Measurements from ENCODE around the gene SRRT.
"Not testable (repeated sequence)": the region's sequence is repeated elsewhere in the genome, so short reads cannot be mapped to it uniquely, and the experiment has no call there.

Gene SRRT

DNA sequence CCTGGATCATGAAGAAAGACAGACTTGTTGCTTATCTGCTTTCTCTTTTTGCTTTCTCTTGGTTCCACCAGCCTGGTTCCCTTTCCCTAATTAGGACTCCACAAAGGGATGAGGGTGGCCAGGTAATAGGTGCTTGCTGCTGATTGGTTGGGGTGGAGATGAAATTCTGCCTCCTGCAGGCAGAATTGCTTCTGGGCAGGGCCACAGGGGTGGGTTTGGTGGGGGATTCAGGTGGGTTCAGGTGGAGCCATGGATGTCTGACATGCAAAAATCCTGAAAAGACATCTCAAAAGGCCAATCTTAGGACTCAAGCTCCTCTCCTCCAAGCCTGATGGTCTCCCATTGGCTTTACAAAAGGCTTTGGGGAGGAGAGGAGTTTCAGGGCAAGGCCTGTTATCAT lies 46.1 kb downstream of the SRRT start:
- no peaks in the 10 kb centered on the region for H4K20me1 ChIP-seq (ENCODE audit: control insufficient read depth, insufficient read depth, low read depth, low read length)
- H3K79me2 ChIP-seq (ENCODE audit: control insufficient read depth, low read length) = no peaks in the 10 kb centered on the region
- H3K36me3 ChIP-seq (ENCODE audit: control insufficient read depth, low read length) = no peaks in the 10 kb centered on the region
- no peaks in the 10 kb centered on the region for H3K4me1 ChIP-seq (ENCODE audit: control insufficient read depth, low read length)
- H3K27ac ChIP-seq (ENCODE audit: low read depth, low read length) = no peak overlapping the region
- H3K9me2 ChIP-seq (replicated peaks; ENCODE audit: control insufficient read depth, low read length) = no peaks in the 10 kb centered on the region
- peak; percentile 28 for TF ChIP-seq CTCF (IDR thresholded peaks at IDR 0.05; ENCODE audit: low read depth, low read length, poor library complexity, severe bottlenecking)
- TF ChIP-seq EZH2phosphoT487 (IDR thresholded peaks at IDR 0.05; ENCODE audit: borderline replicate concordance, low read length) = no peak
- peaks cover 16% of the 10 kb centered on the region; the same call in 1 of the 2 replicates for H3K27me3 ChIP-seq (ENCODE audit: control insufficient read depth, low read length)
- no peaks in the 10 kb centered on the region for H3F3A ChIP-seq (ENCODE audit: control insufficient read depth, insufficient read depth)
- H3K9me3 ChIP-seq (ENCODE audit: control insufficient read depth, insufficient read depth, low read length) = no peaks in the 10 kb centered on the region
- no peak overlapping the region for H3K4me3 ChIP-seq (ENCODE audit: low read length)
- no peak overlapping the region for H3K4me2 ChIP-seq (ENCODE audit: low read length)

DNA sequence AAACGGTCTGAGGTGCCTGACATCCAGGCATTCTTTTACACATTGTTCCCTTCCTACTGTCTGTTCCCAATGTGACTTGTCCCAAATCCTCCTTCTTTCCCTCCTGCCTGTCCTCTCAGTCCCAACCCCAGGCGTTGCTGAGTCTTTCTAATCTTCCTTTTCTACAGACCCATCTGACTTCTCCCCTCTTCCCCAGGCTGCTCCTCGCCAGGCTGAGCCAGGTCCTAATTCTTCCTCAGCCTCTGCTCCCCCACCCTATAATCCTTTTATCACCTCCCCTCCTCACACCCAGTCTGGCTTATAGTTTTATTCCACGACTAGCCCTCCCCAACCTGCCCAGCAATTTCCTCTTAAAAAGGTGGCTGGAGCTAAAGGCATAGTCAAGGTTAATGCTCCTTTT lies 48.7 kb downstream of the SRRT start:
- H3K27me3 ChIP-seq (ENCODE audit: control insufficient read depth, low read length) = peaks cover 10% of the 10 kb centered on the region; the same call in 1 of the 2 replicates
- not testable (repeated sequence) for H3F3A ChIP-seq (ENCODE audit: control insufficient read depth, insufficient read depth); H3K9me3 ChIP-seq (ENCODE audit: control insufficient read depth, insufficient read depth, low read length)

DNA sequence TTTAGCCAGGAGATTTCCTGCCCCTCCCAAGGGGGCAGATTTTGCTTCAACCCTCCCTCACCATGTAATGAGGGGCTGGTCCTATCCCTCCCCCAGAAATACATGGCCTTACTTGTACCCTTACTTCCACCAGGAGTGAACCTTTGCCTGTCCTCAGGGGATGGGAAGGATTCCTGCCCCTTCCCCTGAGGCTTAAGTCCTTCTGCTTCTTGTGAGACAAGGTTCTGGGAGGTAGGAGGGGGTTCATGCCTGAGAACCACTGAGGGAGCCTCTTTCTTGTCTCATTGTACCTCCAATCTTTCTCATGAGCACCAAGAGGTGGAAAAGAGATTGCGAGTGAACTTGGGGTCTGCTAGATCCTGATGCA lies 54.9 kb downstream of the SRRT start:
- Histone ChIP-seq H3K27me3 (ENCODE audit: control insufficient read depth, low read length) (no peaks in the 10 kb centered on the region), H3K9me3 (ENCODE audit: control insufficient read depth, insufficient read depth, low read length) (no peaks in the 10 kb centered on the region), H3F3A (ENCODE audit: control insufficient read depth, insufficient read depth) (no peaks in the 10 kb centered on the region), H4K20me1 (ENCODE audit: control insufficient read depth, insufficient read depth, low read depth, low read length) (no peaks in the 10 kb centered on the region), H3K4me1 (ENCODE audit: control insufficient read depth, low read length) (0 out of 2 replicates have a peak, but pooled peaks cover 4% of the 10 kb centered on the region), H3K27ac (ENCODE audit: low read depth, low read length) (no peak overlapping the region), H3K4me2 (ENCODE audit: low read length) (no peak overlapping the region), H3K79me2 (ENCODE audit: control insufficient read depth, low read length) (no peaks in the 10 kb centered on the region), H3K4me3 (ENCODE audit: low read length) (no peak overlapping the region), H3K9me2 (replicated peaks; ENCODE audit: control insufficient read depth, low read length) (no peaks in the 10 kb centered on the region), H3K36me3 (ENCODE audit: control insufficient read depth, low read length) (no peaks in the 10 kb centered on the region)
- no peak for TF ChIP-seq CTCF (IDR thresholded peaks at IDR 0.05; ENCODE audit: low read depth, low read length, poor library complexity, severe bottlenecking)
- no peak for TF ChIP-seq EZH2phosphoT487 (IDR thresholded peaks at IDR 0.05; ENCODE audit: borderline replicate concordance, low read length)

More for the DNA sequence above, 48.7 kb downstream of the SRRT start:
- H3K4me3 ChIP-seq (ENCODE audit: low read length); H3K27ac ChIP-seq (ENCODE audit: low read depth, low read length); H4K20me1 ChIP-seq (ENCODE audit: control insufficient read depth, insufficient read depth, low read depth, low read length); H3K9me2 ChIP-seq (replicated peaks; ENCODE audit: control insufficient read depth, low read length); H3K4me1 ChIP-seq (ENCODE audit: control insufficient read depth, low read length); H3K36me3 ChIP-seq (ENCODE audit: control insufficient read depth, low read length); H3K79me2 ChIP-seq (ENCODE audit: control insufficient read depth, low read length); H3K4me2 ChIP-seq (ENCODE audit: low read length): not testable (repeated sequence)

GRCh38 chr7:100933734-100934133 lies 58.8 kb downstream of the SRRT start:
- no peaks in the 10 kb centered on the region for H3K9me3 ChIP-seq (ENCODE audit: control insufficient read depth, insufficient read depth, low read length)

DNA sequence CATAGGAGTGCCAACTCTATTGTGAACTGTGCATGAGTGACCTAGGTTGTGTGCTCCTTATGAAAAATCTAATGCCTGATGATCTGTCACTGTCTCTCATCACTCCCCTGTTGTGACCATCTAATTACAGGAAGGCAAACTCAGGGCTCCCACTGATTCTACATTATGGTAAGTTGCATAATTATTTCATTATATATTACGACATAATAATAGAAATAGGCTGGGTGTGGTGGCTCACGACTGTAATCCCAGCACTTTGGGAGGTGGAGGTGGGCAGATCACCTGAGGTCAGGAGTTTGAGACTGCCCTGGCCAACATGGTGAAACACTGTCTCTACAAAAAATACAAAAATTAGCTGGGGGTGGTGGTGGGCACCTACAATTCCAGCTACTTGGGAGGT lies 60.5 kb downstream of the SRRT start:
- not testable (repeated sequence) for H4K20me1 ChIP-seq (ENCODE audit: control insufficient read depth, insufficient read depth, low read depth, low read length); H3K27ac ChIP-seq (ENCODE audit: low read depth, low read length); H3K9me2 ChIP-seq (replicated peaks; ENCODE audit: control insufficient read depth, low read length); H3K9me3 ChIP-seq (ENCODE audit: control insufficient read depth, insufficient read depth, low read length); H3K79me2 ChIP-seq (ENCODE audit: control insufficient read depth, low read length); H3K4me2 ChIP-seq (ENCODE audit: low read length); H3K36me3 ChIP-seq (ENCODE audit: control insufficient read depth, low read length); H3K4me1 ChIP-seq (ENCODE audit: control insufficient read depth, low read length); H3F3A ChIP-seq (ENCODE audit: control insufficient read depth, insufficient read depth); H3K27me3 ChIP-seq (ENCODE audit: control insufficient read depth, low read length); H3K4me3 ChIP-seq (ENCODE audit: low read length)

More at GRCh38 chr7:100933734-100934133, 58.8 kb downstream of the SRRT start:
- Histone ChIP-seq H3K27ac (ENCODE audit: low read depth, low read length) (no peak overlapping the region), H3K4me1 (ENCODE audit: control insufficient read depth, low read length) (0 out of 2 replicates have a peak, but pooled peaks cover 4% of the 10 kb centered on the region), H3K4me3 (ENCODE audit: low read length) (no peak overlapping the region), H3F3A (ENCODE audit: control insufficient read depth, insufficient read depth) (no peaks in the 10 kb centered on the region), H4K20me1 (ENCODE audit: control insufficient read depth, insufficient read depth, low read depth, low read length) (no peaks in the 10 kb centered on the region), H3K4me2 (ENCODE audit: low read length) (no peak overlapping the region), H3K9me2 (replicated peaks; ENCODE audit: control insufficient read depth, low read length) (no peaks in the 10 kb centered on the region), H3K79me2 (ENCODE audit: control insufficient read depth, low read length) (no peaks in the 10 kb centered on the region), H3K27me3 (ENCODE audit: control insufficient read depth, low read length) (no peaks in the 10 kb centered on the region), H3K36me3 (ENCODE audit: control insufficient read depth, low read length) (no peaks in the 10 kb centered on the region)
- TF ChIP-seq EZH2phosphoT487 (IDR thresholded peaks at IDR 0.05; ENCODE audit: borderline replicate concordance, low read length) = no peak
- TF ChIP-seq CTCF (IDR thresholded peaks at IDR 0.05; ENCODE audit: low read depth, low read length, poor library complexity, severe bottlenecking) = no peak

DNA sequence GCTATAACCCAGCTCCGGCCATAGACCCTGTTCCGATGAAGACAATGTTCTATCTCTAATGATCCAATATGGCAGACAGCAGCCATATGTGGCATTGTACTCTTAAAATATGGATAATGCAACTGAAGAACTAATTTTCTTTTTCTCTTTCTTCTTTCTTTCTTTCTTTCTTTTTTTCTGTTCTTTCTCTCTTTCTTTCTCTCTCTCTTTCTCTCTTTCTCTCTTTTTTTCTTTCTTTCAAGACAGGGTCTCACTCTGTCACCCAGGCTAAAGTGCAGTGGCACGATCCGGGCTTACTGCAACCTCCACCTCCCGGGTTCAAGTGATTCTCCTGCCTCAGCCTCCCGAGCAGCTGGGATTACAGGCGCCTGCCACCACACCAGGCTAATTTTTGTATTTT lies 61.3 kb downstream of the SRRT start:
- H3K79me2 ChIP-seq (ENCODE audit: control insufficient read depth, low read length); H3K9me2 ChIP-seq (replicated peaks; ENCODE audit: control insufficient read depth, low read length); H3K4me3 ChIP-seq (ENCODE audit: low read length); H3K36me3 ChIP-seq (ENCODE audit: control insufficient read depth, low read length); H4K20me1 ChIP-seq (ENCODE audit: control insufficient read depth, insufficient read depth, low read depth, low read length); H3K27me3 ChIP-seq (ENCODE audit: control insufficient read depth, low read length); H3K4me2 ChIP-seq (ENCODE audit: low read length); H3K4me1 ChIP-seq (ENCODE audit: control insufficient read depth, low read length); H3K27ac ChIP-seq (ENCODE audit: low read depth, low read length); H3F3A ChIP-seq (ENCODE audit: control insufficient read depth, insufficient read depth); H3K9me3 ChIP-seq (ENCODE audit: control insufficient read depth, insufficient read depth, low read length): not testable (repeated sequence)
